SU-DHL-6 (cell line): ENCODE data around the gene PIP5K1B.

Source experiments
- H2AFZ ChIP-seq: fragments of 200-600 bp; sonication (generic); 2 replicates; pipeline ENCODE4 v1.6.1; 2014; ENCODE audit warnings: low read depth, mild to moderate bottlenecking, moderate library complexity, mixed read lengths, antibody characterized with exemption, low read length; ENCODE audit not compliant: severe bottlenecking
- H3F3A ChIP-seq: fragments of 200-600 bp; shearing (Covaris generic); 2 replicates; pipeline ENCODE4 v1.6.0; 2016; ENCODE audit warnings: antibody characterized with exemption, mild to moderate bottlenecking; ENCODE audit not compliant: insufficient read depth
- H3K27ac ChIP-seq: fragments of 200-600 bp; sonication (generic); 2 replicates; pipeline ENCODE4 v1.5.1; 2016; ENCODE audit warnings: low read depth, mild to moderate bottlenecking, low read length, moderate library complexity, mixed read lengths
- H3K27me3 ChIP-seq: fragments of 200-600 bp; sonication (generic), shearing (Covaris generic); 2 replicates; pipeline ENCODE4 v1.6.0; 2014; ENCODE audit warnings: mild to moderate bottlenecking, low read length
- H3K36me3 ChIP-seq: fragments of 200-600 bp; sonication (generic); 2 replicates; pipeline ENCODE4 v1.6.1; 2014; ENCODE audit warnings: mild to moderate bottlenecking, low read length, mixed read lengths
- H3K4me2 ChIP-seq: fragments of 300-600, 200-600 bp; shearing (Covaris generic), sonication (generic); 2 replicates; pipeline ENCODE4 v1.6.0; 2014; ENCODE audit warnings: low read length, low read depth, mild to moderate bottlenecking; ENCODE audit not compliant: poor library complexity, severe bottlenecking
- H3K4me3 ChIP-seq: fragments of 200-600 bp; sonication (generic); 2 replicates; pipeline ENCODE4 v1.5.1; 2014; ENCODE audit warnings: antibody characterized with exemption, low read length, mild to moderate bottlenecking, mixed read lengths; ENCODE audit not compliant: insufficient read depth, poor library complexity, severe bottlenecking
- H3K79me2 ChIP-seq: fragments of 200-600 bp; sonication (generic); 2 replicates; pipeline ENCODE4 v1.6.1; 2014; ENCODE audit warnings: mild to moderate bottlenecking, low read length, moderate library complexity; ENCODE audit not compliant: insufficient read depth
- H3K9ac ChIP-seq: fragments of 200-600 bp; sonication (generic); 2 replicates; pipeline ENCODE4 v1.7.0; 2014; ENCODE audit warnings: mild to moderate bottlenecking, low read length
- H3K9me2 ChIP-seq: fragments of 200-600 bp; sonication (generic); replicated peaks from 2 replicates; pipeline ENCODE4 v1.6.1; 2014; ENCODE audit warnings: low read length; ENCODE audit not compliant: insufficient read depth
- H3K9me3 ChIP-seq: fragments of 200-600 bp; sonication (generic); 2 replicates; pipeline ENCODE4 v1.6.1; 2014; ENCODE audit warnings: low read length, mixed read lengths; ENCODE audit not compliant: insufficient read depth
- H4K20me1 ChIP-seq: fragments of 200-600 bp; sonication (generic); 2 replicates; pipeline ENCODE4 v1.6.1; 2014; ENCODE audit warnings: low read depth, mild to moderate bottlenecking, antibody characterized with exemption, low read length, moderate library complexity, mixed read lengths
- EZH2phosphoT487 ChIP-seq: fragments of 200-600 bp; sonication (generic), shearing (Covaris generic); conservative IDR thresholded peaks from 2 replicates; pipeline ENCODE4 v1.6.1; 2018; ENCODE audit warnings: mild to moderate bottlenecking, antibody characterized with exemption, low read length, moderate library complexity, mixed read lengths
- TF ChIP-seq, protein P1 (sequence below): fragments of 200-600 bp; sonication (generic); IDR thresholded peaks from one replicate; pipeline ENCODE4 v1.5.1; 2017; ENCODE audit warnings: antibody characterized with exemption, mild to moderate bottlenecking, low read length, moderate library complexity; ENCODE audit not compliant: insufficient read depth, poor library complexity, severe bottlenecking

The PIP5K1B gene

DNA sequence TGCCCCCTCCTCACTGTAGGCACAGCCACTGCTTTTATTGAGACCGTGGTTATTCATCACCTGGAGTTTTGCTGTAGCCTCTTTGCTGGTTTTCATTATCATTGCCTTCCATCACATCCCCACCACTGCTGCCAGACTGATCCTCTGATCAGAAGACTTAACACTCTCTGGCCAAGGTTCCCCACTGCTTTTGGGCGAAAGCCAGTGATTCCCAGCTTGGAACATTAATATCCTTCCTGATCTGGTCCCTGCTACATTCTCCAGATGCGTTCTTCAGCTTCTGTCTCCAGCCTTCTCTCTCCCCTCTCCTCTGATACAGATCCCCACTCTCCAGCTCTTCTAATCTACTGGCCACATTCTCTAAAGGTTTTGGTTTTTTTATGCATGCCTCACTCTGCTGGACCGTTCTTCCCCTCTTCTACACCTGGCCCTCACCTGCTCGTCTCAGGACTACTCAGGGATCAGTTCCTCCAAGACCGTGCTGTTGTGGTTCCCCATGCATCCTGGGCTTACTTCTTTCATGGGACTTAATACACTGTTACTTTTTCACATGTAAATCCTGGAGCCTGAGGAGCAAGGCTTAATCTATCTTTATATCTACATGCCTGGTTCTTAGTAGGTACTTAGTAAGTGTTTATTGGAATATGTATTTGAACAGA, 193.9 kb downstream of the PIP5K1B start:
- Histone ChIP-seq H2AFZ (no peak overlapping the region), H3K9me3 (no peaks in the 10 kb centered on the region), H3K4me2 (no peak overlapping the region), H4K20me1 (no peaks in the 10 kb centered on the region), H3K27ac (no peak overlapping the region), H3K4me3 (no peak overlapping the region), H3K9me2 (no peaks in the 10 kb centered on the region), H3K27me3 (no peaks in the 10 kb centered on the region), H3K9ac (no peak overlapping the region), H3K79me2 (no peaks in the 10 kb centered on the region), H3F3A (no peaks in the 10 kb centered on the region), H3K36me3 (no peaks in the 10 kb centered on the region)
- TF ChIP-seq, protein P1, sequence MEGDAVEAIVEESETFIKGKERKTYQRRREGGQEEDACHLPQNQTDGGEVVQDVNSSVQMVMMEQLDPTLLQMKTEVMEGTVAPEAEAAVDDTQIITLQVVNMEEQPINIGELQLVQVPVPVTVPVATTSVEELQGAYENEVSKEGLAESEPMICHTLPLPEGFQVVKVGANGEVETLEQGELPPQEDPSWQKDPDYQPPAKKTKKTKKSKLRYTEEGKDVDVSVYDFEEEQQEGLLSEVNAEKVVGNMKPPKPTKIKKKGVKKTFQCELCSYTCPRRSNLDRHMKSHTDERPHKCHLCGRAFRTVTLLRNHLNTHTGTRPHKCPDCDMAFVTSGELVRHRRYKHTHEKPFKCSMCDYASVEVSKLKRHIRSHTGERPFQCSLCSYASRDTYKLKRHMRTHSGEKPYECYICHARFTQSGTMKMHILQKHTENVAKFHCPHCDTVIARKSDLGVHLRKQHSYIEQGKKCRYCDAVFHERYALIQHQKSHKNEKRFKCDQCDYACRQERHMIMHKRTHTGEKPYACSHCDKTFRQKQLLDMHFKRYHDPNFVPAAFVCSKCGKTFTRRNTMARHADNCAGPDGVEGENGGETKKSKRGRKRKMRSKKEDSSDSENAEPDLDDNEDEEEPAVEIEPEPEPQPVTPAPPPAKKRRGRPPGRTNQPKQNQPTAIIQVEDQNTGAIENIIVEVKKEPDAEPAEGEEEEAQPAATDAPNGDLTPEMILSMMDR: no peak
- no peak for TF ChIP-seq EZH2phosphoT487

DNA sequence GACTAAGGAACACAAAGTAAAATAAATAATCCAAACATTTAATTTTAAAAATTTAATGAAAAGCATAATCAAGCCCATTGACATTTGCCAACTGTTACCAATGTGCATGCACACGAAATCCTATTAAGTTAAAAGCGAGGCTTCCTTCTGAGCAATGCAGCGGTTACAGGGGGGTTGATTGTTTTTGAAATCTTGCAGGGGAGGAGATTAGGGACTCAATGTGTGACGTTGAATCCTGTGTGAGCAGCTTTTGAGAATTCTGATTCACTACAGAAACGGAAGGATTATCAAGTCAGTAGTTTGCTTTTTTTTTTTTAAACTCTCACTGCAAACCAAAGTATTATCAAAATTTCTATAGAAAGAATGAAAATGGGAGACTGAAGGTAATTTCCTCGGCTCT, 199.4 kb downstream of the PIP5K1B start:
- Histone ChIP-seq H3K27me3 (no peaks in the 10 kb centered on the region), H2AFZ (no peak overlapping the region), H4K20me1 (no peaks in the 10 kb centered on the region), H3F3A (no peaks in the 10 kb centered on the region), H3K79me2 (no peaks in the 10 kb centered on the region), H3K9ac (no peak overlapping the region), H3K9me2 (no peaks in the 10 kb centered on the region), H3K4me3 (no peak overlapping the region), H3K27ac (no peak overlapping the region), H3K9me3 (no peaks in the 10 kb centered on the region), H3K4me2 (no peak overlapping the region), H3K36me3 (no peaks in the 10 kb centered on the region)
- no peak for TF ChIP-seq EZH2phosphoT487
- TF ChIP-seq, protein P1: no peak

DNA sequence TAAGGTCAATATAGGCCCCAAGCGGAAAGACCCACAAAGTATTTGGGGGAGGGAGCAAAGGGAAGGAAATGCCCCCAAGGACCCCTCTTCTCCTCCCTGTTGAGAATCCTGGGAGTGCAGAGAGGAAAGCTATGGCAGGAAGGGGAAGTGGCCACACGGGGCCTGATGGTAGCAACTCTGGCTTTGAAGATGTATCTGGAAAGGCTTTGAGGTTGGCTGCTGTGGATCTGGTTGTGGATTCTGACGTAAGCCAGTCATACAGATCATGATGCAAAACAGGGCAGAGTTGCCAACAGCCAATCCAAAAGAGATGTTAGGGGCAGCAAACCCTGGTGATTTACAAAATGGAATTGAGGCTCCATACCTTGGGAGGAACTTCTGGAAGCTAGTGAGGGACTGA, 200.1 kb downstream of the PIP5K1B start:
- TF ChIP-seq EZH2phosphoT487: no peak
- TF ChIP-seq, protein P1: no peak
- no peak overlapping the region for H2AFZ ChIP-seq
- no peaks in the 10 kb centered on the region for H4K20me1 ChIP-seq
- no peaks in the 10 kb centered on the region for H3K27me3 ChIP-seq
- H3K9me2 ChIP-seq: no peaks in the 10 kb centered on the region
- H3K79me2 ChIP-seq: no peaks in the 10 kb centered on the region
- H3K9ac ChIP-seq: no peak overlapping the region
- no peak overlapping the region for H3K27ac ChIP-seq
- H3K9me3 ChIP-seq: no peaks in the 10 kb centered on the region
- no peaks in the 10 kb centered on the region for H3F3A ChIP-seq
- H3K36me3 ChIP-seq: no peaks in the 10 kb centered on the region
- no peak overlapping the region for H3K4me3 ChIP-seq
- no peak overlapping the region for H3K4me2 ChIP-seq
